ENCODE results near the gene NR1D1. TPM values are rescaled to one million over a fixed set of nuclear protein-coding genes. Genes with fewer than 3 reads are reported as not detected.

Gene NR1D1
- total RNA-seq, 1 donor from 2014 or later: 20.1 TPM

- intact Hi-C loops (cut with DNase I): no loop called here
- no peaks in the 10 kb centered on the region for H3K9me3 ChIP-seq
- H3K27me3 ChIP-seq (ENCODE audit: low read depth): no peaks in the 10 kb centered on the region
- no peak for ATAC-seq
- peak overlapping the region; percentile 84 for H3K27ac ChIP-seq
- no peak for DNase-seq
- peaks cover 25% of the 10 kb centered on the region for H3K36me3 ChIP-seq
- peaks cover 80% of the 10 kb centered on the region for H3K4me1 ChIP-seq
- H3K4me3 ChIP-seq: no peak overlapping the region
- TF ChIP-seq, protein P1, sequence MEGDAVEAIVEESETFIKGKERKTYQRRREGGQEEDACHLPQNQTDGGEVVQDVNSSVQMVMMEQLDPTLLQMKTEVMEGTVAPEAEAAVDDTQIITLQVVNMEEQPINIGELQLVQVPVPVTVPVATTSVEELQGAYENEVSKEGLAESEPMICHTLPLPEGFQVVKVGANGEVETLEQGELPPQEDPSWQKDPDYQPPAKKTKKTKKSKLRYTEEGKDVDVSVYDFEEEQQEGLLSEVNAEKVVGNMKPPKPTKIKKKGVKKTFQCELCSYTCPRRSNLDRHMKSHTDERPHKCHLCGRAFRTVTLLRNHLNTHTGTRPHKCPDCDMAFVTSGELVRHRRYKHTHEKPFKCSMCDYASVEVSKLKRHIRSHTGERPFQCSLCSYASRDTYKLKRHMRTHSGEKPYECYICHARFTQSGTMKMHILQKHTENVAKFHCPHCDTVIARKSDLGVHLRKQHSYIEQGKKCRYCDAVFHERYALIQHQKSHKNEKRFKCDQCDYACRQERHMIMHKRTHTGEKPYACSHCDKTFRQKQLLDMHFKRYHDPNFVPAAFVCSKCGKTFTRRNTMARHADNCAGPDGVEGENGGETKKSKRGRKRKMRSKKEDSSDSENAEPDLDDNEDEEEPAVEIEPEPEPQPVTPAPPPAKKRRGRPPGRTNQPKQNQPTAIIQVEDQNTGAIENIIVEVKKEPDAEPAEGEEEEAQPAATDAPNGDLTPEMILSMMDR (IDR thresholded peaks at IDR 0.05): no peak
These were observed 26.8 kb downstream of the NR1D1 start for GRCh38 chr17:40073454-40074174.

DNA sequence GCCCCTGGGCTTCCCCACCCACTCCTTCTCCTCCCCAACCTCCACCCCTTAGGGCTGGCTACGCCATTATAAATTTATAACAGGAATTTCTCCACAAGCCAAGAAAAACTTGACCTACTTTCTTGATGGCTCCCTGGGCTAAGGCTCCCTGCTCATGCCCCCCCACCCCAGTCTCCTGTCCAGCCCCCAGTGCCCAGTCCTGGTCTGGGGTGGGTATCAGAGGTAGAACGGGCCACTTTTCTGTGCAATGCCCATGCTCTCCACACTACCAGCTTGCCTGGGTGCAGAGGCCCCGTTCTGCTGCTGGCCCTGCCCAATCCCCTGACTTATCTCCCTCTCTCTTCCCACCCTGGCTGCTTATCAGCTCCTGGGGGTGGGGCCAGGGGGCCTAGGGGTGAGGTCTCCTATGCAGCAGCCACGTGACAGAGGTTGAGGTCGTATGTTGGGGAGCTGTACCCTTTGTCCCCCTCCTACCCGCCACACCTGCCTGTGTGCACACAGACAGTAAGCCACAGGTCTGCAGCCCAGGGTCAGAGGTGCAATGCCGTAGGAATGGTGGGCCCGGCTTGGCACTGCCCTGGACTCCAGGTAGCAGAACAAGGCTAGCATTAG is 27.5 kb downstream of the NR1D1 start:
- Histone ChIP-seq H3K27ac (peak overlapping the region; percentile 84), H3K4me1 (peaks cover 88% of the 10 kb centered on the region), H3K27me3 (ENCODE audit: low read depth) (no peaks in the 10 kb centered on the region), H3K4me3 (peak overlapping the region; percentile 25), H3K9me3 (no peaks in the 10 kb centered on the region), H3K36me3 (peaks cover 18% of the 10 kb centered on the region)
- DNase-seq: no peak
- ATAC-seq: peak; percentile 3 to 15
- intact Hi-C loops (cut with DNase I): no loop called here
- TF ChIP-seq, protein P1 (IDR thresholded peaks at IDR 0.05): no peak

GRCh38 chr17:40072040-40072734 is 28.2 kb downstream of the NR1D1 start:
- Histone ChIP-seq H3K9me3 (no peaks in the 10 kb centered on the region), H3K27me3 (ENCODE audit: low read depth) (no peaks in the 10 kb centered on the region), H3K4me3 (peak overlapping the region; percentile 25), H3K4me1 (peaks cover 95% of the 10 kb centered on the region), H3K27ac (peak overlapping the region; percentile 84), H3K36me3 (peaks cover 11% of the 10 kb centered on the region)
- intact Hi-C loops (cut with DNase I): no loop called here
- ATAC-seq (peak; percentile 47 to 63), DNase-seq (peak; percentile 85)
- TF ChIP-seq, protein P1 (IDR thresholded peaks at IDR 0.05): no peak

DNA sequence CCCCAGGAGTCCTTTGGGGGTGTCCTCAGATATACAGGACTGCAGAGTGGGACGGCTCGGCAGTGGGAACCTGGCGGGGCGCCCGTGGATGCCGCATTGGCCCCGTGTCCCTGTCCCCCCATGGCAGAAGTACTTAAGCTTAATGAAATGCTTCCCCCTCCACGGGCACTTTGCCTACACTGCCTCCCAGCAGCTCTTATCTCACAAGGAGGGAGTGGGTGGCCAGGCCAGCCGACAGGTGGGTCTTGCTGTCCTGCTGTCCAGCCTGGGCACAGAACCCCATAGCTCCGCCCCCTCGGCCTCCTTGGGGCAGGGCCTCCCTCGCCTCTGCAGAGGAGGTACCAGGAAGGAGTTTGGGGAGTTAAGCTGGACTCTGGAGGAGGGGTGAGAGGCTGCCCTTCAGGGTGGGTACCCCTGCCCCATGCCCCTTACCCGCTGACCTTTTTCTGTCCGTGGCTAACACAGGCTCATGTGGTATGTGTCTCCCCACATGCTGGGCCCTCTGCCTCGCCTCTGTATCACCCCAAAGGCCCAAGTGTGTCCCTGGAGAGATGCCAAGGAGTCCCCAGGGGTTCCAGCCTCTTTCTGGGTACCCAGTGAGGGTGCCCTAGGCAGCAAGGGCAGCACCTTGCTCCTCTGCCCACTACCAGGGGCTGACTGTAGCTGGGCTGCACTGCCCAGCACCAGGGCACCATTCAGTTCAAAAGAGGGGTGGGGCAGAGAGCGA is 28.9 kb downstream of the NR1D1 start:
- DNase-seq: peak; percentile 90
- intact Hi-C loops (cut with DNase I): no loop called here
- peaks cover 94% of the 10 kb centered on the region for H3K4me1 ChIP-seq
- H3K36me3 ChIP-seq: peaks cover 7% of the 10 kb centered on the region
- peak overlapping the region; percentile 84 for H3K27ac ChIP-seq
- peak; percentile 46 to 57 for ATAC-seq
- no peaks in the 10 kb centered on the region for H3K27me3 ChIP-seq (ENCODE audit: low read depth)
- H3K9me3 ChIP-seq: no peaks in the 10 kb centered on the region
- H3K4me3 ChIP-seq: peak overlapping the region; percentile 25
- TF ChIP-seq, protein P1 (IDR thresholded peaks at IDR 0.05): no peak

GRCh38 chr17:40070709-40071312 is 29.6 kb downstream of the NR1D1 start:
- H3K27me3 ChIP-seq (ENCODE audit: low read depth): no peaks in the 10 kb centered on the region
- peaks cover 7% of the 10 kb centered on the region for H3K36me3 ChIP-seq
- TF ChIP-seq, protein P1 (IDR thresholded peaks at IDR 0.05): no peak
- peaks cover 94% of the 10 kb centered on the region for H3K4me1 ChIP-seq
- H3K4me3 ChIP-seq: peak overlapping the region; percentile 43
- H3K9me3 ChIP-seq: no peaks in the 10 kb centered on the region
- H3K27ac ChIP-seq: peak overlapping the region; percentile 84
- intact Hi-C loops (cut with DNase I): no loop called here
- ATAC-seq (no peak), DNase-seq (no peak)

All from lower lobe of right lung (tissue), 2 donors.